Measurements from ENCODE around the gene SGPP2. TPM values are rescaled to one million over a fixed set of nuclear protein-coding genes. Genes with fewer than 3 reads are reported as not detected.

The SGPP2 gene
- total RNA-seq, 3 donors from 2014 or later = 0.32 to 8.8 (median 1.3) TPM

GRCh38 chr2:222563106-222563718 is 138.9 kb downstream of the SGPP2 start:
- no peak for DNase-seq (ENCODE audit: low spot score in 2 of 2)
- Histone ChIP-seq H3K4me1 (no peaks in the 10 kb centered on the region), H3K27me3 (no peaks in the 10 kb centered on the region), H3K27ac (no peak overlapping the region), H3K9me3 (no peaks in the 10 kb centered on the region), H3K4me3 (no peak overlapping the region), H3K36me3 (no peaks in the 10 kb centered on the region)
- intact Hi-C loops (cut with DNase I; ENCODE audit: low total_unique reads) = no loop called here
- TF ChIP-seq POLR2A (IDR thresholded peaks at IDR 0.05) (no peak), CTCF (IDR thresholded peaks at IDR 0.05) (no peak), POLR2AphosphoS5 (IDR thresholded peaks at IDR 0.05) (no peak)

GRCh38 chr2:222563936-222564335 is 139.6 kb downstream of the SGPP2 start:
- TF ChIP-seq CTCF (IDR thresholded peaks at IDR 0.05) = no peak
- TF ChIP-seq POLR2A (IDR thresholded peaks at IDR 0.05) = no peak
- TF ChIP-seq POLR2AphosphoS5 (IDR thresholded peaks at IDR 0.05) = no peak
- no peaks in the 10 kb centered on the region for H3K27me3 ChIP-seq
- intact Hi-C loops (cut with DNase I; ENCODE audit: low total_unique reads) = no loop called here

GRCh38 chr2:222566229-222566628 is 141.9 kb downstream of the SGPP2 start:
- Histone ChIP-seq H3K27ac (no peak overlapping the region), H3K4me3 (no peak overlapping the region), H3K36me3 (no peaks in the 10 kb centered on the region), H3K9me3 (no peaks in the 10 kb centered on the region), H3K4me1 (no peaks in the 10 kb centered on the region), H3K27me3 (no peaks in the 10 kb centered on the region)
- TF ChIP-seq POLR2AphosphoS5 (IDR thresholded peaks at IDR 0.05) = no peak
- intact Hi-C loops (cut with DNase I; ENCODE audit: low total_unique reads) = no loop called here
- no peak for DNase-seq (ENCODE audit: low spot score in 2 of 2)

More at GRCh38 chr2:222563936-222564335, 139.6 kb downstream of the SGPP2 start:
- DNase-seq (ENCODE audit: low spot score in 2 of 2) = no peak
- Histone ChIP-seq H3K4me1 (no peaks in the 10 kb centered on the region), H3K4me3 (no peak overlapping the region), H3K27ac (no peak overlapping the region), H3K36me3 (no peaks in the 10 kb centered on the region), H3K9me3 (no peaks in the 10 kb centered on the region)

GRCh38 chr2:222568865-222569264 is 144.5 kb downstream of the SGPP2 start:
- H3K4me3 ChIP-seq = no peak overlapping the region
- TF ChIP-seq POLR2AphosphoS5 (IDR thresholded peaks at IDR 0.05) = no peak
- no peak for TF ChIP-seq CTCF (IDR thresholded peaks at IDR 0.05)
- no peak for TF ChIP-seq POLR2A (IDR thresholded peaks at IDR 0.05)
- no peaks in the 10 kb centered on the region for H3K9me3 ChIP-seq
- intact Hi-C loops (cut with DNase I; ENCODE audit: low total_unique reads) = no loop called here
- H3K36me3 ChIP-seq = no peaks in the 10 kb centered on the region
- no peak overlapping the region for H3K27ac ChIP-seq
- no peak for DNase-seq (ENCODE audit: low spot score in 2 of 2)
- H3K4me1 ChIP-seq = no peaks in the 10 kb centered on the region
- no peaks in the 10 kb centered on the region for H3K27me3 ChIP-seq

- intact Hi-C loops (cut with DNase I; ENCODE audit: low total_unique reads) = no loop called here
- TF ChIP-seq POLR2AphosphoS5 (IDR thresholded peaks at IDR 0.05) = no peak
- no peak for TF ChIP-seq POLR2A (IDR thresholded peaks at IDR 0.05)
- no peak for TF ChIP-seq CTCF (IDR thresholded peaks at IDR 0.05)
- H3K27ac ChIP-seq = no peak overlapping the region
- DNase-seq (ENCODE audit: low spot score in 2 of 2) = no peak
- H3K4me3 ChIP-seq = no peak overlapping the region
- no peaks in the 10 kb centered on the region for H3K9me3 ChIP-seq
- H3K4me1 ChIP-seq = no peaks in the 10 kb centered on the region
- H3K27me3 ChIP-seq = no peaks in the 10 kb centered on the region
- no peaks in the 10 kb centered on the region for H3K36me3 ChIP-seq
Observed at GRCh38 chr2:222569826-222570225, 145.5 kb downstream of the SGPP2 start.
